Smooth muscle cell (in vitro differentiated cells): Measurements from ENCODE around the gene CHST11. TPM values are rescaled to one million over a fixed set of nuclear protein-coding genes. Genes with fewer than 3 reads are reported as not detected.
A peak's percentile ranks its signal among the peaks of the same experiment; 100 is the strongest.

Experiments used
- DNase-seq: peaks from one replicate; lab custom pipeline; 2025; ENCODE audit not compliant: unreplicated experiment; lab: John Stamatoyannopoulos, UW
- H2AFZ ChIP-seq: fragments of 200-600 bp; sonication (generic); 2 replicates; pipeline ENCODE4 v1.6.0; 2016; ENCODE audit warnings: antibody characterized with exemption, low read depth, mild to moderate bottlenecking
- H3F3A ChIP-seq: fragments of 200-600 bp; sonication (generic); 2 replicates; pipeline ENCODE4 v1.6.0; 2017; ENCODE audit warnings: antibody characterized with exemption, low read depth
- H3K27ac ChIP-seq: fragments of 200-600 bp; sonication (generic); 2 replicates; pipeline ENCODE4 v1.5.1; 2016; ENCODE audit warnings: low read depth, mild to moderate bottlenecking
- H3K27me3 ChIP-seq: fragments of 200-600 bp; sonication (generic); 2 replicates; pipeline ENCODE4 v1.6.1; 2016; ENCODE audit warnings: low read depth, mild to moderate bottlenecking
- H3K36me3 ChIP-seq: fragments of 200-600 bp; sonication (generic); 2 replicates; pipeline ENCODE4 v1.5.1; 2016; ENCODE audit warnings: low read depth
- H3K4me1 ChIP-seq: fragments of 200-600 bp; sonication (generic); 2 replicates; pipeline ENCODE4 v1.5.1; 2016; ENCODE audit warnings: low read depth
- H3K4me2 ChIP-seq: fragments of 200-600 bp; sonication (generic); 2 replicates; pipeline ENCODE4 v1.6.0; 2016; ENCODE audit warnings: mild to moderate bottlenecking
- H3K4me3 ChIP-seq: fragments of 200-600 bp; sonication (generic); 2 replicates; pipeline ENCODE4 v1.5.1; 2016; ENCODE audit warnings: mild to moderate bottlenecking
- H3K79me2 ChIP-seq: fragments of 200-600 bp; sonication (generic); 2 replicates; pipeline ENCODE4 v1.6.0; 2016; ENCODE audit warnings: low read depth, mild to moderate bottlenecking
- H3K9ac ChIP-seq: fragments of 200-600 bp; sonication (generic); 2 replicates; pipeline ENCODE4 v1.6.0; 2016; ENCODE audit warnings: low read depth
- H3K9me3 ChIP-seq: fragments of 200-600 bp; sonication (generic); replicated peaks from 2 replicates; pipeline ENCODE4 v1.5.1; 2016; ENCODE audit warnings: low read depth
- H4K20me1 ChIP-seq: fragments of 200-600 bp; sonication (generic); 2 replicates; pipeline ENCODE4 v1.6.0; 2016; ENCODE audit warnings: low read depth
- CTCF ChIP-seq: fragments of 200-600 bp; sonication (generic); IDR thresholded peaks from 2 replicates; pipeline ENCODE4 v1.5.1; 2017; ENCODE audit warnings: borderline replicate concordance, mild to moderate bottlenecking, antibody characterized with exemption; ENCODE audit not compliant: insufficient read depth, poor library complexity, severe bottlenecking
- WGBS: methylation state at CpG from one replicate; pipeline ENCODE4 v1.1.7; 2016; ENCODE audit warnings: low lambda C conversion rate; 5-methylcytosine and 5-hydroxymethylcytosine counted together
- polyA plus RNA-seq: library from polyadenylated mRNA; unstranded; fragments of >200 nt; fragmentation: Nextera tagmentation; extraction: Ambion mirVana; gene quantifications from 2 replicates; pipeline ENCODE4 v1.2.1, GENCODE V29; 2016
- total RNA-seq: library from RNA; depleted of rRNA; stranded (reverse); fragments of >200 nt; gene quantifications from 2 replicates; pipeline ENCODE4 v1.2.3, GENCODE V29; 2014

Gene CHST11
- total and polyA plus RNA-seq, 2 experiments from 2014 or later = 6.9 to 10.2 TPM

GRCh38 chr12:104653730-104654664 lies 197.2 kb downstream of the CHST11 start:
- Histone ChIP-seq H3K9me3 (no peaks in the 10 kb centered on the region), H3K36me3 (no peaks in the 10 kb centered on the region), H2AFZ (no peak overlapping the region), H3K4me1 (peaks cover 8% of the 10 kb centered on the region), H4K20me1 (peaks cover 32% of the 10 kb centered on the region), H3F3A (no peaks in the 10 kb centered on the region), H3K27me3 (no peaks in the 10 kb centered on the region), H3K27ac (no peak overlapping the region), H3K4me2 (no peak overlapping the region), H3K4me3 (no peak overlapping the region), H3K9ac (no peak overlapping the region), H3K79me2 (peaks cover 3% of the 10 kb centered on the region)
- TF ChIP-seq CTCF = peak; percentile 35
- 81% methylated on average over 12 of the region's 12 CpGs for WGBS
- DNase-seq = no peak

GRCh38 chr12:104654665-104655609 lies 198.2 kb downstream of the CHST11 start:
- 90% methylated on average over 16 of the region's 16 CpGs for WGBS

GRCh38 chr12:104656383-104656782 lies 199.6 kb downstream of the CHST11 start:
- no peak for TF ChIP-seq CTCF
- Histone ChIP-seq H3F3A (no peaks in the 10 kb centered on the region), H3K4me3 (no peak overlapping the region), H3K4me1 (peaks cover 8% of the 10 kb centered on the region), H3K79me2 (no peaks in the 10 kb centered on the region), H4K20me1 (peaks cover 20% of the 10 kb centered on the region), H2AFZ (no peak overlapping the region), H3K27me3 (no peaks in the 10 kb centered on the region), H3K9me3 (no peaks in the 10 kb centered on the region), H3K9ac (no peak overlapping the region), H3K27ac (no peak overlapping the region), H3K36me3 (no peaks in the 10 kb centered on the region), H3K4me2 (no peak overlapping the region)
- 86% methylated on average over 10 of the region's 10 CpGs for WGBS
- DNase-seq = no peak

More at GRCh38 chr12:104654665-104655609, 198.2 kb downstream of the CHST11 start:
- Histone ChIP-seq H3F3A (no peaks in the 10 kb centered on the region), H3K36me3 (no peaks in the 10 kb centered on the region), H2AFZ (no peak overlapping the region), H3K27ac (no peak overlapping the region), H3K4me2 (no peak overlapping the region), H3K79me2 (peaks cover 3% of the 10 kb centered on the region), H3K27me3 (no peaks in the 10 kb centered on the region), H3K4me1 (peaks cover 8% of the 10 kb centered on the region), H4K20me1 (peaks cover 28% of the 10 kb centered on the region), H3K9ac (no peak overlapping the region), H3K4me3 (no peak overlapping the region), H3K9me3 (no peaks in the 10 kb centered on the region)
- no peak for TF ChIP-seq CTCF
- DNase-seq = no peak
